GM21360 (cell line): ENCODE data around the gene SCGB1A1.
"Not testable (repeated sequence)": the region's sequence is repeated elsewhere in the genome, so short reads cannot be mapped to it uniquely, and the experiment has no call there.

Experiments used
- ATAC-seq: cut with Tn5 transposase; IDR thresholded peaks from one replicate; pipeline ENCODE4 v1.9.1; 2021; ENCODE audit warnings: mild to moderate bottlenecking, moderate library complexity; ENCODE audit not compliant: unreplicated experiment

The SCGB1A1 gene

GRCh38 chr11:62449451-62449851 lies 30.6 kb downstream of the SCGB1A1 start:
- no peak for ATAC-seq

- ATAC-seq = not testable (repeated sequence)
Observed at GRCh38 chr11:62449912-62450311, 31.1 kb downstream of the SCGB1A1 start.

GRCh38 chr11:62450543-62451240 lies 31.9 kb downstream of the SCGB1A1 start:
- no peak for ATAC-seq

GRCh38 chr11:62451241-62451621 lies 32.4 kb downstream of the SCGB1A1 start:
- ATAC-seq = no peak

GRCh38 chr11:62452261-62452660 lies 33.4 kb downstream of the SCGB1A1 start:
- no peak for ATAC-seq

- no peak for ATAC-seq
Observed at GRCh38 chr11:62452839-62453468, 34.1 kb downstream of the SCGB1A1 start.

- ATAC-seq = no peak
Observed at GRCh38 chr11:62456630-62457029, 37.8 kb downstream of the SCGB1A1 start.

- no peak for ATAC-seq
Observed at GRCh38 chr11:62457478-62457877, 38.6 kb downstream of the SCGB1A1 start.

- no peak for ATAC-seq
Observed at GRCh38 chr11:62458212-62459002, 39.6 kb downstream of the SCGB1A1 start.

GRCh38 chr11:62459080-62459479 lies 40.2 kb downstream of the SCGB1A1 start:
- ATAC-seq = no peak

- ATAC-seq = no peak
Observed at GRCh38 chr11:62461740-62462507, 43.1 kb downstream of the SCGB1A1 start.

GRCh38 chr11:62462508-62462892 lies 43.7 kb downstream of the SCGB1A1 start:
- ATAC-seq = no peak

GRCh38 chr11:62463121-62463542 lies 44.3 kb downstream of the SCGB1A1 start:
- no peak for ATAC-seq

- no peak for ATAC-seq
Observed at GRCh38 chr11:62464655-62465054, 45.8 kb downstream of the SCGB1A1 start.

- no peak for ATAC-seq
Observed at GRCh38 chr11:62466444-62466843, 47.6 kb downstream of the SCGB1A1 start.

GRCh38 chr11:62468577-62468976 lies 49.7 kb downstream of the SCGB1A1 start:
- ATAC-seq = no peak

- no peak for ATAC-seq
Observed at GRCh38 chr11:62471603-62472002, 52.8 kb downstream of the SCGB1A1 start.

GRCh38 chr11:62472063-62472884 lies 53.4 kb downstream of the SCGB1A1 start:
- no peak for ATAC-seq
